Spleen (tissue), 11 donors: ENCODE measurements around the gene NLGN1. TPM values are rescaled to one million over a fixed set of nuclear protein-coding genes. Genes with fewer than 3 reads are reported as not detected.

ENCODE experiments used
- DNase-seq: peaks from one replicate; pipeline ENCODE4 v3.0.0-alpha.2; 2020
- H3K27ac ChIP-seq, 8 donors: fragments of 200-600 bp; sonication (generic) in 7 of 8; 1 replicate in 4 of 8; 2 replicates in 4 of 8; pipeline versions ENCODE4 v1.5.0 to v1.8.0; 2016 to 2021; ENCODE audit warnings: inconsistent platforms in 4 of 8, mild to moderate bottlenecking in 4 of 8, moderate library complexity in 1 of 8
- H3K27me3 ChIP-seq, 7 donors: fragments of 200-600 bp; sonication (generic) in 6 of 7; replicated peaks in 1 of 7; 1 replicate in 4 of 7; 2 replicates in 3 of 7; pipeline versions ENCODE4 v1.5.0 to v1.8.0; 2016 to 2021; ENCODE audit warnings: inconsistent platforms in 3 of 7, mild to moderate bottlenecking in 1 of 7
- H3K36me3 ChIP-seq, 6 donors: fragments of 200-600 bp; sonication (generic) in 5 of 6; 1 replicate in 4 of 6; 2 replicates in 2 of 6; pipeline versions ENCODE4 v1.5.0 to v1.8.0; 2016 to 2021; ENCODE audit warnings: inconsistent platforms in 2 of 6
- H3K4me1 ChIP-seq, 6 donors: fragments of 200-600 bp; sonication (generic) in 5 of 6; 1 replicate in 3 of 6; 2 replicates in 3 of 6; pipeline versions ENCODE4 v1.5.0 to v1.8.0; 2016 to 2021; ENCODE audit warnings: inconsistent platforms in 3 of 6
- H3K4me3 ChIP-seq, 8 donors: fragments of 200-600 bp; sonication (generic) in 7 of 8; 1 replicate in 4 of 8; 2 replicates in 4 of 8; pipeline versions ENCODE4 v1.5.0 to v1.8.0; 2016 to 2021; ENCODE audit warnings: inconsistent platforms in 4 of 8, mild to moderate bottlenecking in 4 of 8, moderate library complexity in 2 of 8
- H3K9me3 ChIP-seq, 8 donors: fragments of 200-600 bp; sonication (generic) in 7 of 8; 1 replicate in 4 of 8; 2 replicates in 4 of 8; pipeline versions ENCODE4 v1.5.0 to v1.8.0; 2016 to 2021; ENCODE audit warnings: inconsistent platforms in 4 of 8
- CTCF ChIP-seq, 11 experiments: fragments of 200-600 bp in 7 of 11; fragments of 450-650 bp in 4 of 11; sonication (generic) in 4 of 11; IDR thresholded peaks in 8 of 11; conservative IDR thresholded peaks in 3 of 11; 1 replicate in 7 of 11; 2 replicates in 4 of 11; pipeline versions ENCODE4 v1.4.0 to v1.8.0; 2016 to 2021; ENCODE audit warnings: antibody characterized with exemption in 11 of 11, inconsistent platforms in 4 of 11, mild to moderate bottlenecking in 1 of 11
- POLR2A ChIP-seq, 3 donors: fragments of 450-650 bp; IDR thresholded peaks; one replicate each; pipeline ENCODE4 v1.5.1; 2017; ENCODE audit warnings: antibody characterized with exemption in 3 of 3, mild to moderate bottlenecking in 1 of 3
- POLR2AphosphoS5 ChIP-seq, 3 donors: sonication (generic); formaldehyde crosslinking; IDR thresholded peaks; one replicate each; pipeline ENCODE4 v1.5.1; 2017; ENCODE audit warnings: antibody characterized with exemption in 3 of 3
- WGBS, 5 donors: extraction: QIAGEN DNeasy Blood & Tissue Kit in 3 of 5; methylation state at CpG; one replicate each; pipeline versions ENCODE4 v1.1.5 to v1.1.7; 2013 to 2018; 5-methylcytosine and 5-hydroxymethylcytosine counted together
- intact Hi-C: fragments of 100-400 bp; cut with DNase I; formaldehyde crosslinking; loops from one replicate; pipeline ENCODE4 v1.15.0; 2023; ENCODE audit warnings: low total_unique reads
- polyA plus RNA-seq, 3 donors: library from polyadenylated mRNA; stranded (reverse); fragments of 200-250 nt; gene quantifications; one replicate each; pipeline ENCODE4 v1.2.1, GENCODE V29; 2013
- total RNA-seq, 7 donors: library from RNA; depleted of rRNA in 3 of 7; stranded (reverse); fragments of >200 nt in 3 of 7; fragmentation: NEBNext Ultra II Directional in 4 of 7; extraction: Animal tissue kit (Norgen Biotek cat#: 25700) in 4 of 7; gene quantifications; one replicate each; pipeline versions ENCODE4 v1.1.0 to v1.2.1, GENCODE V29; 2016 to 2021
- donor health status: healthy with polysubstance abuse.
- donor health status: DM: no; HTN: no; CAD: no; lungs with moderate emphysema.
- donor health status: DM: no; HTN: no; CAD: no.
- donor health status: Bipolar disorder and iron deficiency.
- donor health status: healthy.
- donor health status: DM: no; HTN: no; CAD: no.
- donor health status: DM: yes; HTN: yes; CAD: no.

The NLGN1 gene
- total and polyA plus RNA-seq, 10 donors = 0.03 to 0.13 (median 0.03) TPM; not detected in 7

DNA sequence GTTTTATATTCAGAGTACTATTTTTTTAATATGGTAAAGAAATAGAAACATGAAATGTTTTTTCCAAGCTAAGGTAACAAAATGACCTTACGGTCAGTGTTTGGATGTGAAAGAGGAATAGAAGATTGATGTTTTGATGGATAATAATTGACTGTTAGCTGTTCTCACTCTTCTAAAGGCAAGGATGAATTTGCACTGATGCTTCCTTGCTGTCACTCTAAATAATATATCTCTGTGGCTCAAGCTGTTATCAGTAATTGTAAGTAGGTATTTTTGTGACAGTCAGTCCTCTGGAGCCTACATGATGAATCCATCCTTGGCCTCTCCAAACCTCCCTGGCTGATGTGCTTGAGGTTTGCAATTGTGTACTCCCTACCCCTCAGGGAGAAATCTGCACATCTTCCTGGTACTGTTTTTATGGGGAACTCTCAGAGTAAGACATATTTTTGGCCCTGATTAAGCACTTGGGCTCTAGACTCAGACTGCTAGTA is 283.7 kb downstream of the NLGN1 start:
- no peak for DNase-seq
- Histone ChIP-seq H3K27me3 (no peaks in the 10 kb centered on the region), H3K9me3 (no peaks in the 10 kb centered on the region), H3K4me1 (no peaks in the 10 kb centered on the region), H3K27ac (no peak overlapping the region), H3K36me3 (no peaks in the 10 kb centered on the region), H3K4me3 (no peak overlapping the region)
- intact Hi-C loops = no loop called here
- TF ChIP-seq POLR2AphosphoS5 (IDR thresholded peaks at IDR 0.05) (no peak), CTCF (IDR thresholded peaks at IDR 0.05 in 8 of 11, conservative IDR thresholded peaks at IDR 0.05 in 3 of 11) (no peak), POLR2A (IDR thresholded peaks at IDR 0.05) (no peak)
- 87 to 94% (median 90%) methylated on average over 1 of the region's 1 CpG for WGBS, 5 donors

GRCh38 chr3:173685456-173685855 is 287.9 kb downstream of the NLGN1 start:
- H3K27ac ChIP-seq = no peak overlapping the region
- intact Hi-C loops = no loop called here
- no peak for DNase-seq
- no peaks in the 10 kb centered on the region for H3K4me1 ChIP-seq
- H3K4me3 ChIP-seq = no peak overlapping the region
- no peaks in the 10 kb centered on the region for H3K9me3 ChIP-seq
- H3K27me3 ChIP-seq = no peaks in the 10 kb centered on the region
- TF ChIP-seq POLR2AphosphoS5 (IDR thresholded peaks at IDR 0.05) (no peak), CTCF (IDR thresholded peaks at IDR 0.05 in 8 of 11, conservative IDR thresholded peaks at IDR 0.05 in 3 of 11) (no peak), POLR2A (IDR thresholded peaks at IDR 0.05) (no peak)
- H3K36me3 ChIP-seq = no peaks in the 10 kb centered on the region
- 71 to 85% (median 80%) methylated on average over 2 of the region's 2 CpGs for WGBS, 5 donors

DNA sequence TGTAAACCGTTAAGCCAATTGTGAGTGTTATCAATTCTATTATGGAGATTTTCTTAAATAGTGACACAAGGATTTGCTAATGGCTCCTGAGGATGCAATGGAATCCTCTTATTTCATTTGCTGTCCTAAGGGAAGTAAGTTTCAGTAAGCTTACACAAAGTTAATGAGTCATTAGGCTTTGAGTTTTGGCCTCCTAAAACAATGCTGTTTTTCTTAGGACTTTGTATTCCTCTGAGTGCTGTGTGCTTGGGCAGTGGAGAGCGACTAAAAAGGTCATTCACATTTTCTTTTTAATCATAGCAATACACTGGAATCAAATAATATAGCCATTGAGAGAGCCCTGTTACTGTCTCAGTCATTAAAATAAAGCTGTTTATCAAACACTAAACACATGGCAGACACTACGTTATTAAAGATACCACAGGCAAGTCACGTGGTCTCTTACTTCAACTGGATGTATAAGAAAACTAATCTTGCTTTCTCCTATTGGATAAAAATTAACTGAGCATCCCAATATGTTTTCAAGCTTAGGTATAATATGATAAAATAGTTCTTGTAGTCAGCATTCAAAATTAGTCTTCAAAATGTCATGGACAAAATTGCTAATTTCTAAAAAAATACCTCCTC is 290.8 kb downstream of the NLGN1 start:
- TF ChIP-seq POLR2A (IDR thresholded peaks at IDR 0.05) (no peak), POLR2AphosphoS5 (IDR thresholded peaks at IDR 0.05) (no peak), CTCF (IDR thresholded peaks at IDR 0.05 in 8 of 11, conservative IDR thresholded peaks at IDR 0.05 in 3 of 11) (no peak)

DNA sequence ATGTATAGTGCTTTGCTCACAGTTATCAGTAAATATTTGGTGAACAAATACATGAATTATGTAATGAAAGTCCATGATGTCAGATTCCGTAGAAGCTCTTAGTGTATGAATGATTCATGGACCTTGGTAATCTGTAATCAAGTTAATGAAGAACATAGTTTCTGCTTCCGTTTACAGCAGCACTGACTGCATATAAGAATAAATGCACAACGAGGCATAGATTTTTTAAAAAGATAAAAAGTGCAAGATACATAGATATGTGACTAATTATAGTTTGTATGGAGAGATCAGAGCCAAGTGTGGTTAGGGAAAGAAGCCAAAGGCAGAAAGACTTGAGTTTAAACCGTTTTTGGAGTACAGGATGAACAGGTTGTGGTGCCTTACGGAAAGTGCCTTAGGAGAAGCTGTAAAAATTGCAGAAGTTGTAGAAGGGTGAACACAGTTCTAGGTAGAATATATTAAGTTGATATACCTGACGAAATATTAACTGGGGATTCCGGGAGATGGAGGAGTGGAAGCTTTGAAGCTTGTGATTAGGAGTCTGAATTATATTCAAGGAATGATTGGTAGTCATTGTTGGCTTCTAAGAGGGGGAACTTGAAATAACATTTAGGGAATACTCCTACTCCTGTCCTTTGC is 293.1 kb downstream of the NLGN1 start:
- Histone ChIP-seq H3K27ac (no peak overlapping the region), H3K4me3 (no peak overlapping the region), H3K9me3 (no peaks in the 10 kb centered on the region), H3K36me3 (no peaks in the 10 kb centered on the region), H3K4me1 (no peaks in the 10 kb centered on the region), H3K27me3 (no peaks in the 10 kb centered on the region)
- DNase-seq = no peak
- intact Hi-C loops = no loop called here
- 58 to 74% (median 63%) methylated on average over 7 of the region's 7 CpGs for WGBS, 5 donors
- TF ChIP-seq POLR2AphosphoS5 (IDR thresholded peaks at IDR 0.05) (no peak), POLR2A (IDR thresholded peaks at IDR 0.05) (no peak), CTCF (IDR thresholded peaks at IDR 0.05 in 8 of 11, conservative IDR thresholded peaks at IDR 0.05 in 3 of 11) (no peak)

More for the DNA sequence above, 290.8 kb downstream of the NLGN1 start:
- Histone ChIP-seq H3K27me3 (no peaks in the 10 kb centered on the region), H3K4me1 (no peaks in the 10 kb centered on the region), H3K36me3 (no peaks in the 10 kb centered on the region), H3K27ac (no peak overlapping the region), H3K4me3 (no peak overlapping the region), H3K9me3 (no peaks in the 10 kb centered on the region)
- DNase-seq = no peak
- intact Hi-C loops = no loop called here
- WGBS, 5 donors = 83 to 92% (median 83%) methylated on average over 4 of the region's 4 CpGs
